ENCODE results near the gene KRTAP5-3. TPM values are rescaled to one million over a fixed set of nuclear protein-coding genes. Genes with fewer than 3 reads are reported as not detected.
"Not testable (repeated sequence)": the region's sequence is repeated elsewhere in the genome, so short reads cannot be mapped to it uniquely, and the experiment has no call there.

Gene KRTAP5-3
- total and polyA plus RNA-seq, 2 of the 8 experiments (the other 6 are each of a cell fraction or from before 2014, with no cell fraction given) = not detected

- not testable (repeated sequence) for H4K8ac ChIP-seq (ENCODE audit: extremely low read depth, insufficient read depth, low read length)
- WGBS, 2 experiments (ENCODE audit: extremely low coverage in 1 of 2, insufficient coverage in 1 of 2, insufficient read length in 1 of 2, insufficient replicate concordance in 2 of 2, low coverage in 1 of 2, low lambda C conversion rate in 2 of 2, missing lambda C conversion rate in 1 of 2) = 31% methylated on average over 19 of the region's 19 CpGs; no CpG with 5 or more reads in 1 of the 2 experiments
These were observed 11.6 kb downstream of the KRTAP5-3 start for GRCh38 chr11:1596576-1597121.

More at GRCh38 chr11:1596576-1597121, 11.6 kb downstream of the KRTAP5-3 start:
- not testable (repeated sequence) for H3K36me3 ChIP-seq (ENCODE audit: control insufficient read depth in 2 of 4, insufficient read depth in 4 of 4, low read length in 3 of 4); H4K20me1 ChIP-seq (replicated peaks in 1 of 2; ENCODE audit: control insufficient read depth in 1 of 2, insufficient read depth in 2 of 2, low read length in 2 of 2); H3K79me2 ChIP-seq (ENCODE audit: control insufficient read depth in 1 of 2, insufficient read depth in 2 of 2, low read length in 2 of 2); H3K14ac ChIP-seq (ENCODE audit: insufficient read length); H3K56ac ChIP-seq (replicated peaks; ENCODE audit: insufficient read length, low read depth, low read length); H3K27me3 ChIP-seq (replicated peaks in 1 of 4; ENCODE audit: control insufficient read depth in 3 of 4, extremely low read depth in 1 of 4, insufficient read depth in 3 of 4, low read length in 3 of 4); H4K91ac ChIP-seq (replicated peaks; ENCODE audit: insufficient read length, low read length); H3K23me2 ChIP-seq (ENCODE audit: low read depth, low read length); H3K9ac ChIP-seq (replicated peaks in 1 of 4; ENCODE audit: extremely low read depth in 1 of 4, low read depth in 3 of 4, low read length in 3 of 4); H3K4ac ChIP-seq (replicated peaks; ENCODE audit: insufficient read length, low read depth, low read length); H2AK5ac ChIP-seq (ENCODE audit: low read depth, low read length); FAIRE-seq; H3K23ac ChIP-seq (ENCODE audit: insufficient read length); H3K9me3 ChIP-seq (ENCODE audit: insufficient read depth in 2 of 2, low read depth in 1 of 2, low read length in 1 of 2); H3K27ac ChIP-seq (ENCODE audit: low read depth, low read length); H2BK120ac ChIP-seq (replicated peaks; ENCODE audit: low read depth, low read length); H3K79me1 ChIP-seq (ENCODE audit: low read depth, low read length); H2BK20ac ChIP-seq (ENCODE audit: low read length); DNase-seq (ENCODE audit: low read depth in 1 of 2, low spot score in 2 of 2)
- Histone ChIP-seq H2BK12ac (ENCODE audit: low read depth, low read length) (peak overlapping the region; percentile 96; the same call in 1 of the 2 replicates), H2BK15ac (ENCODE audit: low read length) (peak overlapping the region; percentile 40; the same call in 1 of the 2 replicates), H3K4me2 (ENCODE audit: insufficient read depth in 1 of 2, low read depth in 2 of 2, low read length in 2 of 2) (peak overlapping the region; percentile 37 to 59), H2AFZ (ENCODE audit: low read length) (peak overlapping the region; percentile 93), H4K5ac (ENCODE audit: insufficient read length, low read depth, low read length) (peak overlapping the region; percentile 47), H3K4me3 (ENCODE audit: extremely low read depth in 1 of 4, insufficient read depth in 2 of 4, low read depth in 3 of 4, low read length in 4 of 4) (0 out of 8 replicates have a peak overlapping the region, but pooled peaks of 1 of the 4 experiments have one; percentile 10), H3K18ac (ENCODE audit: extremely low read depth, low read length) (peak overlapping the region; percentile 71; the same call in 1 of the 2 replicates), H2BK5ac (ENCODE audit: low read depth, low read length) (peak overlapping the region; percentile 44; the same call in 1 of the 2 replicates), H3K4me1 (replicated peaks in 1 of 4; ENCODE audit: control insufficient read depth in 3 of 4, insufficient read depth in 4 of 4, low read length in 3 of 4) (peaks cover 2 to 13% (median 5%) of the 10 kb centered on the region in 4 experiments)
- peak; percentile 46; the same call in 1 of the 2 replicates for TF ChIP-seq E2F6 (IDR thresholded peaks at IDR 0.05)
- POLR2A ChIA-PET (ENCODE audit: partially characterized antibody) = interaction anchor here (1.1 to 1.4 kb wide), 2 partner anchors 22 to 32 kb away, joined by 3 to 6 read pairs; no protein-coding TSS in a partner anchor
- CTCF ChIA-PET (ENCODE audit: partially characterized antibody) = interaction anchor here (1.3 to 7.7 kb wide), 14 partner anchors 13 to 91 kb away, joined by 3 to 95 read pairs (median 10); partner anchors contain the start of gene KRTAP5-5

Data from H1 (cell line).